ENCODE data around the gene TRIM9. TPM values are rescaled to one million over a fixed set of nuclear protein-coding genes. Genes with fewer than 3 reads are reported as not detected.

The TRIM9 gene
- total and polyA plus RNA-seq, 2 experiments from 2014 or later = 2.3 to 4.1 TPM

DNA sequence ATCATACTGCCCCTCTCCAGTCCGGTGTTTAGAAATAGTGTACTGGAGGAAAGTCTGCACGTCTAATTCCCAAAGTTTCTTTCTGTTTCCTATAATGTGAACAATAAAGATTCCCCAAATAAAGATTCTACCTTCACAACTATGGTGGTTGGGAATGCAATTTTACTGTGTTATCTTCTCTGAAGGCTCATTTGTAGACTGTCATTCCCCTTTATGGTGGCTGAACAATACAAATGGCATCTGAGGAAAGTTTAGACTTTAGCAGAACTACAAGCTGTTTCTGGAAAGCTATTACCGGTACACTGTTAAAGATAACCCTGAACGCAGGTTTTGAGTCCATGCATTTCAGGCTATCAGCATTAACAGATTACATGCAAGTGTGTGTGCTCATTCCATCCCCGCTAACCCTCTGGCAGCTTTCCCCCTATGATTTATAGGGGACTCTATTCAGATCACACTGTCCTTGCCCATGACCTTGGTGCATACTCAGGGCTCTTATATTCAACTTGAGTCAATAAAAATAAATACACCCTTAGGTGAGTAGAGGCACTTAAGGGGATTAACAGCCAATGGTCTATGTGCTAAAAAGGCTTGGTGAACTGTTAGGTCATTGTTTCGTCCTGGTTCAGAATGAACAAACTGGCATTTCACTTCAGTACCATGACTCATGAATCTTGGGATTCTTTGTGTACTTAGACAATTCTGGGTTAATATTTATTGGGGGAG is 89.9 kb downstream of the TRIM9 start:
- Histone ChIP-seq H3K9me3 (ENCODE audit: low read depth) (no peaks in the 10 kb centered on the region), H3K4me1 (ENCODE audit: low read depth) (peaks cover 29% of the 10 kb centered on the region), H3K36me3 (no peaks in the 10 kb centered on the region), H3K27me3 (no peaks in the 10 kb centered on the region), H3K27ac (peak overlapping the region; percentile 86), H3K4me3 (no peak overlapping the region)
- TF ChIP-seq, protein P1, sequence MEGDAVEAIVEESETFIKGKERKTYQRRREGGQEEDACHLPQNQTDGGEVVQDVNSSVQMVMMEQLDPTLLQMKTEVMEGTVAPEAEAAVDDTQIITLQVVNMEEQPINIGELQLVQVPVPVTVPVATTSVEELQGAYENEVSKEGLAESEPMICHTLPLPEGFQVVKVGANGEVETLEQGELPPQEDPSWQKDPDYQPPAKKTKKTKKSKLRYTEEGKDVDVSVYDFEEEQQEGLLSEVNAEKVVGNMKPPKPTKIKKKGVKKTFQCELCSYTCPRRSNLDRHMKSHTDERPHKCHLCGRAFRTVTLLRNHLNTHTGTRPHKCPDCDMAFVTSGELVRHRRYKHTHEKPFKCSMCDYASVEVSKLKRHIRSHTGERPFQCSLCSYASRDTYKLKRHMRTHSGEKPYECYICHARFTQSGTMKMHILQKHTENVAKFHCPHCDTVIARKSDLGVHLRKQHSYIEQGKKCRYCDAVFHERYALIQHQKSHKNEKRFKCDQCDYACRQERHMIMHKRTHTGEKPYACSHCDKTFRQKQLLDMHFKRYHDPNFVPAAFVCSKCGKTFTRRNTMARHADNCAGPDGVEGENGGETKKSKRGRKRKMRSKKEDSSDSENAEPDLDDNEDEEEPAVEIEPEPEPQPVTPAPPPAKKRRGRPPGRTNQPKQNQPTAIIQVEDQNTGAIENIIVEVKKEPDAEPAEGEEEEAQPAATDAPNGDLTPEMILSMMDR (IDR thresholded peaks at IDR 0.05; ENCODE audit: low read depth, low read length) = no peak
- peak; percentile 60 to 68 for DNase-seq (ENCODE audit: low read depth in 1 of 2, low spot score in 1 of 2)

DNA sequence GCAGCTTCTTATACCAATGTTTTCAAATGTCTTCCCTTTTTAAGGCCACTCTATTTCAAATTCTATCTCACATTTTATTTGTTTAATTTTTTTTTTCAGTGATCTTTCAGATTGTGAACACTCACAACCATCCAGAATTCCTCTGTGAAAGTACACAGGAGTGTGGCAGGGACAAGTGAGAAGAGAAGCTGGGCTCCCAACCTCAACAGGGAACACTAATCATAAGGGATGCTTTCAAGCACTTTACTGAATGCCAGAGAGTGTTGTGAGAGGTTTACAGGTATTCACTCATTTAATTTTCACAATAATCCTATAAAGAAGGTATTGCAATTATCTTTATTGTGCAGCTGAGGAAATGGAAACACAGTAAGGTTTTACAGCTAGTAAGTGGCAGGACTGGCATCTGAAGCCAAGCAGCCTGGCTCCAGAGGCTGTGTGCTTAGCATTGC is 90.5 kb downstream of the TRIM9 start:
- Histone ChIP-seq H3K36me3 (no peaks in the 10 kb centered on the region), H3K4me3 (no peak overlapping the region), H3K27me3 (no peaks in the 10 kb centered on the region), H3K4me1 (ENCODE audit: low read depth) (peaks cover 30% of the 10 kb centered on the region), H3K9me3 (ENCODE audit: low read depth) (no peaks in the 10 kb centered on the region), H3K27ac (peak overlapping the region; percentile 86)
- DNase-seq (ENCODE audit: low read depth in 1 of 2, low spot score in 1 of 2) = peak in 1 of 2 donors; percentile 45
- TF ChIP-seq, protein P1 (IDR thresholded peaks at IDR 0.05; ENCODE audit: low read depth, low read length) = no peak

DNA sequence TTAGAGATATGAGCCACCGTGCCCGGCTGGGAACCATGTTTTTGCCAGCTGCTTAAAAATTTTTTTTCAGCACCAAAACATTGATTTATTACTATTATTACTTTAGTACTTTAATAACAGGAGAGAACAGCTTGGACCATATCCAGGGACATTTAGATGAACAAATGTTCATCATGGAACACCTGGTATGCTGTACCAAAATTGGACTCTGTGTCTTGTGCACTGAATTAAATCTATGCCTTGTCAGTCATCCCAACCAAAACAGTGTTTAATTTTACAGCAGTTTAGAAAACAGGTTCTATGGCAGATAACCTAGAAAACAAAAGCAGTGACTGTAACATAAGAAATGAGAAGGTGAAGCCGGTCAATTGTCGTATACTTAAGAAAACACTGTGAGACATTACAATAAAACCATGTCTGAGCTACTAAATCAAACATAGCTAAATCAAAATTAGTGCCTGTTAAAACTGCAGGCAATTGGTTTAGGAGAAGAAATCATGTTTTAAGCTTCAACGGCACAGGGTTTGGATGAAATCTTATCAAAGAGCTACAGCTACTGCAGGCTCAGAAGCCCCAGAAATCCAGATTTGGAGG is 92.4 kb downstream of the TRIM9 start:
- H3K27ac ChIP-seq = no peak overlapping the region
- H3K4me1 ChIP-seq (ENCODE audit: low read depth) = peaks cover 41% of the 10 kb centered on the region

DNA sequence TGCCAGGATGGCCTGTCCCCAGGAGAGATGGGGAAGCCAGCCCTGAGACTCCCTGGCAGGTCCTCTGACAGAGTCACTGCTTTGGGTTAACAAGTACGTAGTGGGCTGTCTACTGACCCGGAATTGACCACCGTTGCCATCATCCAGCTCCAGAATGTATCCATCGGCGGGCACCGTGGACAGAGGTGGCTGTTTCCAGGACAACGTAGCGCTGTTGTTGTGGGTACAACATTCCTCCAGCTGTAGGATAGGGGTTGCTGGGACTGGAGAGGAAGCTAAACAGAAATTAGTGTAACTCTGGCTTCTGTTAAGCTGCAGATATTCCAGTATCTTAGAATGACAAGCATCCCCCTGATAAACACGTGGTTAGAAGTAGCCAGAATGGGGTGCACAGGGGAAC is 94.3 kb downstream of the TRIM9 start:
- TF ChIP-seq, protein P1 (IDR thresholded peaks at IDR 0.05; ENCODE audit: low read depth, low read length) = no peak
- DNase-seq (ENCODE audit: low read depth in 1 of 2, low spot score in 1 of 2) = no peak
- H3K27me3 ChIP-seq = no peaks in the 10 kb centered on the region
- no peak overlapping the region for H3K27ac ChIP-seq
- no peak overlapping the region for H3K4me3 ChIP-seq
- H3K4me1 ChIP-seq (ENCODE audit: low read depth) = peaks cover 29% of the 10 kb centered on the region
- H3K36me3 ChIP-seq = no peaks in the 10 kb centered on the region
- no peaks in the 10 kb centered on the region for H3K9me3 ChIP-seq (ENCODE audit: low read depth)

More for the DNA sequence above, 92.4 kb downstream of the TRIM9 start:
- H3K9me3 ChIP-seq (ENCODE audit: low read depth) = no peaks in the 10 kb centered on the region
- H3K4me3 ChIP-seq = no peak overlapping the region
- no peaks in the 10 kb centered on the region for H3K36me3 ChIP-seq
- H3K27me3 ChIP-seq = no peaks in the 10 kb centered on the region
- TF ChIP-seq, protein P1 (IDR thresholded peaks at IDR 0.05; ENCODE audit: low read depth, low read length) = no peak
- no peak for DNase-seq (ENCODE audit: low read depth in 1 of 2, low spot score in 1 of 2)

DNA sequence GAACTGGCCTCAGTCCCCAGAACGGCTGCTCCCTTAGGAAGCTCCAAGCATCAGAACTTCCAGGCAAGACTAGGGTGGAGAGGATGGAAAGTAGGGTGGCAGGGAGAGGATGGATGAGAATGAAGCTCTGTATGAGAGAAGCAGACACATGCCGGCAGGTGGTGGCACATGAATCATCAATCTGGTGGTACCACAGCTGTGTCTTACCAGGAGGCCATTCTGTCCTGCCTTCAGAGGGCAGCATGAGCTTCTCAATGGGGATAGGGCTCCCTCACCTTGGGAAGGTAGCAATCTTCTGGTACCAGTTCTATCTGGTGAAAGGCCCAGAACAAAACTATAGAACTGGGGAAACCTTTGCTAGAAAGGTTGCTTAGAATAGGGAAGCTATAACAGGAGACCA is 95.2 kb downstream of the TRIM9 start:
- H3K4me3 ChIP-seq = no peak overlapping the region
- TF ChIP-seq, protein P1 (IDR thresholded peaks at IDR 0.05; ENCODE audit: low read depth, low read length) = no peak

More for the DNA sequence above, 95.2 kb downstream of the TRIM9 start:
- no peak for DNase-seq (ENCODE audit: low read depth in 1 of 2, low spot score in 1 of 2)
- Histone ChIP-seq H3K27ac (no peak overlapping the region), H3K4me1 (ENCODE audit: low read depth) (peaks cover 21% of the 10 kb centered on the region), H3K27me3 (no peaks in the 10 kb centered on the region), H3K9me3 (ENCODE audit: low read depth) (no peaks in the 10 kb centered on the region), H3K36me3 (no peaks in the 10 kb centered on the region)

Measured in cardiac muscle cell (in vitro differentiated cells and primary cell).